G401.6 (cell line): Measurements from ENCODE around the gene TJP2.
"Not testable (repeated sequence)": the region's sequence is repeated elsewhere in the genome, so short reads cannot be mapped to it uniquely, and the experiment has no call there.

Experiments
- FAIRE-seq: peaks from 2 replicates; lab custom pipeline; 2012; peaks lifted over from hg19 to GRCh38; lab: Jason Lieb, UNC

Gene TJP2

GRCh38 chr9:69295872-69296552, 121.9 kb downstream of the TJP2 start:
- no peak for FAIRE-seq

DNA sequence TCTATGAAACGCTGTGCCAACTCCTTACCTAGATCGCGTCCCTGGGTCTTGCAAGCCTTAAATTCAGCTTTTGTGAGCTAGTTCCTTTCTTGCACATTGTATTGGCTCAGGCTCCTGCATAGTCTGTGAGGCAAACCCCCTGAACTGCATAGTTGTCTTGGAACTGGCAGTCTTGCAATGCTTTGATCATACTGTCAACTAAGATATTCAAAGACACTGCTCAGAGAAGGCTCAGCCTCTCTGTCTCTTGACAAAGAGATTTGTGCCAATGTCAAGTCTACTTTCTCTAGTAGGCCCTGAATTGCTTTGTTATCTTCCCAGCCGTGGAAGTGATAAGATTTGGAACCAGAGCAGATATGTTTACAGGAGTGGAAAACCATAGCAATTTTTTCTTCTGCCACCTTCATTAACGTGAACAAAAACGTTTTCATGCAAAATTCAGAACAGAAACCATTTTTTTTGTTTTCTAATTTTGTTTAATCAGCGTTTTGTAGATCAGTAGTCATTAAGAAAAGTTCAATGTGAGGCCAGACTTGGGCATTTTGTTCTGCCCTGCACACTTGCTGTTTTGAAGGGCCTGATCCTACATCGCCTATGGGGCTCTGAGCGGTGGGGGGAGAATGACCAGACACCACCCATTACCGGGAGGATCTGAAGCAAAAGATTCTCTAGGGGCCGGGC, 123.4 kb downstream of the TJP2 start:
- FAIRE-seq = no peak

DNA sequence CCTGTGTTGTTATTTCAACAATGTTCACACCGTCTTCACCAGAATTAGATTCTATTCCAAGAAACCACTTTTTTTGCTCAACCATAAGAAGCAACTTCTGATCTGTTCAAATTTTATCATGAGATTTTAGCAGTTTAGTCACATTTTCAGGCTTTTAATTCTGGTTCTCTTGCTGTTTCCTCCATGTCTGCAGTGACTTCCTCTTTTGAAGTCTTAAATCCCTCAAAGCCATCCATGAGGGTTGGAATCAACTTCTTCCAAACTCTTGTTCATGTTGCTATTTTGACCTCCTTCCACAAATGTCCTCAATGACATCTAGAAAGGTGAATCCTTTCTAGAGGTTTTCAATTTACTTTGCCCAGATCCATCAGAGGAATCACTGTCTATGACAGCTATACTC, 125.2 kb downstream of the TJP2 start:
- FAIRE-seq = no peak

DNA sequence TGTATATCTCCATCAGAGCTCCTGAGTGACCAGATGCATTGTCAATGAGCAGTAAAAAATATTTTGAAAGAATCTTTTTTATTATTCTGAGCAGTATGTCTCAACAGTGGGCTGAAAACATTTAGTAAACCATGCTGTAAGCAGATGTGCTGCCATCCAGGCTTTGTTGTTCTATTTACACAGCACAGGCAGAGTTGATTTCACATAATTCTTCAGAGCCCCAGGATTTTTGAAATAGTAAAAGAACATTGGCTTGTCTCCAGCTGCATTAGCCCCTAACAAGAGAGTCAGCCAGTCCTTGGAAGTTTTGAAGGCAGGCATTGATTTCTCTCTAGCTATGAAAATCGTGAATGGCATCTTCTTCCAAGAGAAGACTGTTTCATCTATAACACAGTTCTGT, 125.7 kb downstream of the TJP2 start:
- FAIRE-seq = no peak

DNA sequence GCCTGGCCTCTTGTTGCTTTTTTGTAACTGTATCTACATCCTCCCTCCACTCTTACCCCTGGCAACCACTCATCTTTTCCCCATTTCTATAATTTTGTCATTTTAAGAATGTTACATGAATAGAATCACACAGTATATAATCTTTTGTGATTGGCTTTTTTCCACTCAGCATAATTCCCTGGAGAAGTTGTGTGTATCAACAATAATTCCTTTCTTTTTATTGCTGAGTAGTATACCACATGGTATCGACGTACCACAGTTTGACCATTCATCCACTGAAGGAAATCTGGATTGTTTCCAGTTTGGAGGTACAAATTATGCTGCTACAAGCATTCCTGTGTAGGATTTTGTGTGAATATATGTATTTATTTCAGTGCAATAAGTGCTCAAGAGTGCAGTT, 129.3 kb downstream of the TJP2 start:
- FAIRE-seq = no peak

- FAIRE-seq = not testable (repeated sequence)
These were observed 132.9 kb downstream of the TJP2 start for GRCh38 chr9:69306895-69307445.

DNA sequence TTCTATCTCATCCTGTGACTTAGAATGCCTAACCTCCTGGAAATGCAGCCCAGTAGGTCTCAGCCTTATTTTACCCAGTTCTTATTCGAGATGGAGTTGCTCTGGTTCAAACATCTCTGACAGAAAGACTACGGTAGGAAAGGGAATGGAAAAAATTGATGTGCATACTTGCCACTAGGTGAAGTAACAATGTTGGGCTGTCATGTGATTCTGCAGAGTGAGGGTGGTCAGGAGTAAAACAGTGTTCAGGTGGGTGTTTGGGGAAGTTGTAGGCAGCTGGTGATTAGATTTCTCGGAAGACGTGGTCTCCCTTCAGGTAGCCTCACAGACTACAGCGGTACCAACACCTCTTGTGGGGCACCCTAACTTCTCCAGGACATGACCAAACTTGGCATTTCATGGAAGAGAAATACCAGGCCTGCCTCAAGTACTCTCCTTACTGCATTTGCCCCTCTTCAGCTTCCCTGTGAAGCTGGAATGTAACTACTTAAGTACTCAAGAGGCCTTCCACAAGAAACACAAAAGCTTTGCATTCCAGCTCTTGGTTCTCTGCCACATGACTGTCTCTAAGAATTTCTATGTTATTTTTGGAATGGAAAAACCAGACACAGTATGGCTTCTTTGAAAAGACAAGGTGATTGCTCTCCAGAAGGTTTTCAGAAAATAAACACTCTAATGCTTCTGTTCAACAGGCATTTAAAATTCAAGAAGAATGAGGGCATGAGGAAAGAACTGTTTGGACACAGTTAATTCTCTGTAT, 133.5 kb downstream of the TJP2 start:
- no peak for FAIRE-seq

- no peak for FAIRE-seq
These were observed 134.3 kb downstream of the TJP2 start for GRCh38 chr9:69308206-69308931.

GRCh38 chr9:69313175-69313574, 139.1 kb downstream of the TJP2 start:
- FAIRE-seq = no peak

DNA sequence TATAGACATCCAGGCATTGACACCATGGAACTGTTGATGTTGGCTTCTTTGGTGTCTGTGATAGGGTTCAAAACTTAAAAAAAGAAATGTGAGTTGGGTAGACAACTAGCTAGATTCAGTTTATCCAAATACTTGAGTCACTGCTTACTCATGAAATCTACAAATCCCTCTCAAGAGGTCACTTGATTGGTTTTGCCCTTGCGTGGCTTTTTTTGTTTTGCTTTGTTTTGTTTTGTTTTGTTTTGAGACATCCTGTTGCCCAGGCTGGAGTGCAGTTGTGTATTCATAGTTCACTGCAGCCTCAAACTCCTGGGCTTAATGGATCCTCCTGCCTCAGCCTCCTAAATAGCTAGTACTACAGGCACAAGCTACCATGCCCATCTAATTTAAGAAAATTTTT, 140.5 kb downstream of the TJP2 start:
- FAIRE-seq = no peak

GRCh38 chr9:69317081-69317480, 143.0 kb downstream of the TJP2 start:
- FAIRE-seq = no peak

- no peak for FAIRE-seq
These were observed 143.8 kb downstream of the TJP2 start for GRCh38 chr9:69317894-69318293.

DNA sequence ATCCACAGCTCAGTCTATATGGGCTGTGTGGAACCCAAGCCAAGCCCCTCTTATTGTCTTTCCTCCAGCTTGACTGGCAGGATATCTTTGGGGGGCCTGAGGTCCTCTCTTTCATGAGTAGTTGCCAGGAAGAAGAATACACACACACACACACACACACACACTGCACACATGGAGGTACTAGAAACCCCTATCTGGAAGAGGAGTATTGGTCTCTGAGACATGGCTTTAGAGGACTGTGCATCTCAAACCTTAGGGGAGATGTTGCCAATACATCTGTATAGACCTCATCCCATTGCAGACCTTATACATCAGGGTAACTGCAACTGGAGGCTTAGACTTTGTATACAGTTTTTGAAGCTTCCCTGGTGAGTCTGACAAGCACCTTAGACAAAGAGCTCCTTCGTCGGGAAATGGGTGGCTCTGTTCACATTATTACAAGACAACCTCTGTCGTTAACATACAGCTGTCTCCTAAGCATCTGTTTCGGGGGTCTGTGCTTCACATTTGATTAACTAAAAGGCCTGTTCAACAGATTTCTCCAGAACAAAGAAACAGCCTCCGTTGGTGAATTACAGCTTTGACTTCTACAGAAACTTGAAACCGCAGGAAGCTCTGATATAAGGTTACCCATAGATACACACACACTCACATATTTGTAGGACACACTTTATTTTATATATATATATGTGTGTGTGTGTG, 145.4 kb downstream of the TJP2 start:
- no peak for FAIRE-seq

DNA sequence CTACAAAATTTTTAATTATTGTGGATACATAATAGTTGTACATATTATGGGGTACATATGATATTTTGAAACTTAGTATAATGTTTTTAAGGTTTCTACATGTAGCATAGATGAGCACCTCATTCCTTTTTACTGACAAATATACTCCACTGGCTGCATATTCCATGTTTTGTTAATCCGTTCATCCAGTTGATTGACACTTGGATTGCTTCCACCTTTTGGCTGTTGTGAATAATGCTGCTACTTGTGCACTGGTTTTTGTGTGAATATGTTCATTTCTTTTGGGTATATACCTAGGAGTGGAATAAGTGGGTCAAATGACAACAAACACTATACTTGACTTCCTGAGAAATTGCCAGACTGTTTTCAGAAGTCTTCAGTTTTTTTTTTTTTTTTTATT, 148.2 kb downstream of the TJP2 start:
- no peak for FAIRE-seq

DNA sequence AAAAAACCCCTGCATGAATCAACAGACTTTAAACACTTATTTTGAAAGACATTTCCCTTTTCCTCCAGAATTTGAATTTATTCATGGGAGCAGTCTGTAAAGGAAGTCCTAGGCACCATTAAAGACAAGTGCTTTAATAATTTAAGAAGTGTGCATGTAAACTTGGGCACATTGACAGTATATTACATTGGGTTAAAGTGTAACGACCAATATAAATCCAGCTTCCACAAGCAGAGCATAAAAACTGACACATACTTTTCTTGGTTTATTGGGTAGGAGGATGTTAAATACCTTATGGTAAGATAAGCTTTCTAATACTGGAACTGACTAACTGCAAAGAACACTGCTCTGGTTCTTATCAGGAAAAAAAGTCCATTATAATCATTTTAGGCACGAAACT, 149.8 kb downstream of the TJP2 start:
- no peak for FAIRE-seq
